Epithelial cell of prostate (primary cell): ENCODE data around the gene TSPO.

Experiments
- DNase-seq: peaks from one replicate; pipeline ENCODE4 v3.0.0-alpha.2; 2011; ENCODE audit warnings: low read depth, low spot score
- H3K27ac ChIP-seq: fragments of 450-650 bp; 2 replicates; pipeline ENCODE4 v1.5.1; 2017; ENCODE audit warnings: mild to moderate bottlenecking

The TSPO gene

DNA sequence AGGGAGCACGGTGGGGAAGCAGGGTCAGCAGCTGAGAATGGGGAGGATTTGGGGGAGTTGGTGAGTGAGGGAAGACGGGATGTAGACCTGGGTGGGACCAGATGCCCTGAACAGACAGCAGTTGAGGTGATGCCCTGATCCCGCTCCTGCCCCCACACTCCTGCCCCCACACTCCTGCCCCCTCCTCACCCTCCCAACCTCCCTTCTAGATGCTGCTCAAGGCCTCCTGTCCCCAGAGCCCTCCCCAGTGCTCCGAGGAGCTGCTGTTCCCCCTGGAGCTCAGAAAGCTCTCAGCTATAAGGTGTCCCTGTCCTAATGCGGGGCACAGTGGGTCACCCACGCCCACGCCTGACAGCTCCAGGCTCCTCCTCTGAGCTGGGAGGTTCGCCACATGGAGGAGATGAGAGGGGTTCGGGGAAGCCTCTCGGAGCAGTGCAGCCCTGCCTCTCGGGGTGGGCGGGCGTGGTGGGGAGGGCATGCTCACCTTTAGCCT is 60.6 kb downstream of the TSPO start:
- DNase-seq: no peak

DNA sequence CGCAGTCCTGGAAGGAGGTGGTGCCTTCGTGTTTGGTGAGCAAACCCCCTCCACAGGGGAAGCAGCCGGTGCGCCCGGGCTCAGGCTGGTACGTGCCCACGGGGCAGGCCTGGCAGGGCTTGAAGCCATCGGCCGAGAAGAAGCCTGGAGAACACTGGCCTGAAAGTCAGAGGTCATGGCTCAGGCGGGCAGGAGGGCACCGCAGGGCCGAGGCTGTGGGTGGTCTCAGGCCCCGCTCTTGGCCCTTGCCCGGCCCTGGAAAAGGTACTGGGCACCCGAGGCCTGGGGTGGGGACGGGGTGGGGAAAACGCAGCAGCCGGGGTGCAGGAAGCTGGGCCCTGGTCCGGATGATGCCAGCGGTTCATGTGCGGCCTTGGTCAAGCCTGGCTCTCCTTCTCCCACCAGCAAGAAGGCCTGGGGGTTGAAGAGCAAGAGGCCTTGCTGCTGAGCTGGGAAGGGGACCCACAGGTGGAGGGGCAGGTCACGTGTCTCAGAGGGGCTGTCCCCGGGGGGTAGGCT is 61.1 kb downstream of the TSPO start:
- no peak overlapping the region for H3K27ac ChIP-seq
- DNase-seq: no peak

More for the DNA sequence above, 60.6 kb downstream of the TSPO start:
- no peak overlapping the region for H3K27ac ChIP-seq
